ENCODE results near the gene AMPD3. TPM values are rescaled to one million over a fixed set of nuclear protein-coding genes. Genes with fewer than 3 reads are reported as not detected.

Gene AMPD3
- total and polyA plus RNA-seq, 2 of the 13 experiments (the other 11 are each of a cell fraction or from before 2014, with no cell fraction given): 0.33 to 2.3 TPM

DNA sequence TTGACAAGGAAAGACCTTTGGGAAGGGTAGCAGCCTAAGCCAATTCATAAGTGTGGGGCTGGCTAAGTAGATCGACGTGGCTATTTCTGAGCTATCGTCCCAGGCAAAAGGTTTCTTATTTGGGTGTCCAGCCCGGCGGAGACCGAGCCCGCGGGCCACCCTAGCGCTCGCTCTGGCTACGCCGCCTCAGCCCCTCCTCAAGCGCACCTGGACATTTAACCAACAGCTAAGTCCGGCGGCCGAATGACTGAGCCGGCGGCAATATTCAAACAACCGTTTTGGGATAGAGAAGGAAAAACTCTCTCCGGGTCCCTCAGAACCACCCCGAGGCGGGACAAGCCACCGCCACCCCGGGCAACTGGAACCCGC lies 85.5 kb downstream of the AMPD3 start (continued):
- TF ChIP-seq, protein P1, sequence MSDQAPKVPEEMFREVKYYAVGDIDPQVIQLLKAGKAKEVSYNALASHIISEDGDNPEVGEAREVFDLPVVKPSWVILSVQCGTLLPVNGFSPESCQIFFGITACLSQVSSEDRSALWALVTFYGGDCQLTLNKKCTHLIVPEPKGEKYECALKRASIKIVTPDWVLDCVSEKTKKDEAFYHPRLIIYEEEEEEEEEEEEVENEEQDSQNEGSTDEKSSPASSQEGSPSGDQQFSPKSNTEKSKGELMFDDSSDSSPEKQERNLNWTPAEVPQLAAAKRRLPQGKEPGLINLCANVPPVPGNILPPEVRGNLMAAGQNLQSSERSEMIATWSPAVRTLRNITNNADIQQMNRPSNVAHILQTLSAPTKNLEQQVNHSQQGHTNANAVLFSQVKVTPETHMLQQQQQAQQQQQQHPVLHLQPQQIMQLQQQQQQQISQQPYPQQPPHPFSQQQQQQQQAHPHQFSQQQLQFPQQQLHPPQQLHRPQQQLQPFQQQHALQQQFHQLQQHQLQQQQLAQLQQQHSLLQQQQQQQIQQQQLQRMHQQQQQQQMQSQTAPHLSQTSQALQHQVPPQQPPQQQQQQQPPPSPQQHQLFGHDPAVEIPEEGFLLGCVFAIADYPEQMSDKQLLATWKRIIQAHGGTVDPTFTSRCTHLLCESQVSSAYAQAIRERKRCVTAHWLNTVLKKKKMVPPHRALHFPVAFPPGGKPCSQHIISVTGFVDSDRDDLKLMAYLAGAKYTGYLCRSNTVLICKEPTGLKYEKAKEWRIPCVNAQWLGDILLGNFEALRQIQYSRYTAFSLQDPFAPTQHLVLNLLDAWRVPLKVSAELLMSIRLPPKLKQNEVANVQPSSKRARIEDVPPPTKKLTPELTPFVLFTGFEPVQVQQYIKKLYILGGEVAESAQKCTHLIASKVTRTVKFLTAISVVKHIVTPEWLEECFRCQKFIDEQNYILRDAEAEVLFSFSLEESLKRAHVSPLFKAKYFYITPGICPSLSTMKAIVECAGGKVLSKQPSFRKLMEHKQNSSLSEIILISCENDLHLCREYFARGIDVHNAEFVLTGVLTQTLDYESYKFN (CRISPR knock-in tag; conservative IDR thresholded peaks at IDR 0.05): no peak
- TF ChIP-seq NKX3-1 (CRISPR knock-in tag; IDR thresholded peaks at IDR 0.05) (no peak), ZNF33B (CRISPR knock-in tag; IDR thresholded peaks at IDR 0.05) (no peak), CEBPZ (IDR thresholded peaks at IDR 0.05; ENCODE audit: low read length) (no peak), ZNF709 (CRISPR knock-in tag; IDR thresholded peaks at IDR 0.05) (no peak), ZNF790 (CRISPR knock-in tag; IDR thresholded peaks at IDR 0.05; ENCODE audit: borderline replicate concordance) (no peak), RELA (CRISPR knock-in tag; IDR thresholded peaks at IDR 0.05) (no peak), CREB3 (CRISPR knock-in tag; IDR thresholded peaks at IDR 0.05) (peak; percentile 44; the same call in 1 of the 2 replicates), PTBP1 (IDR thresholded peaks at IDR 0.05; ENCODE audit: low read depth, low read length, poor library complexity, severe bottlenecking) (no peak), ZFX (CRISPR knock-in tag; IDR thresholded peaks at IDR 0.05; ENCODE audit: low read depth) (no peak), ZNF747 (CRISPR knock-in tag; IDR thresholded peaks at IDR 0.05; ENCODE audit: borderline replicate concordance) (no peak), ZNF691 (CRISPR knock-in tag; IDR thresholded peaks at IDR 0.05; ENCODE audit: borderline replicate concordance, low read depth) (0 out of 2 replicates have a peak, but pooled peaks have one; percentile 3), ZNF484 (CRISPR knock-in tag; IDR thresholded peaks at IDR 0.05; ENCODE audit: borderline replicate concordance, low read depth) (no peak), TBP (CRISPR knock-in tag; IDR thresholded peaks at IDR 0.05) (no peak), IKZF1 (IDR thresholded peaks at IDR 0.05) (no peak), ZNF607 (CRISPR knock-in tag; IDR thresholded peaks at IDR 0.05; ENCODE audit: borderline replicate concordance) (0 out of 2 replicates have a peak, but pooled peaks have one; percentile 13), FOXK1 (CRISPR knock-in tag; IDR thresholded peaks at IDR 0.05; ENCODE audit: borderline replicate concordance, low read depth) (no peak), ZNF510 (CRISPR knock-in tag; IDR thresholded peaks at IDR 0.05; ENCODE audit: low read depth) (no peak), GLI4 (CRISPR knock-in tag; IDR thresholded peaks at IDR 0.05; ENCODE audit: borderline replicate concordance) (no peak), RNF2 (conservative IDR thresholded peaks at IDR 0.05; ENCODE audit: low read depth) (no peak), JUNB (CRISPR knock-in tag; IDR thresholded peaks at IDR 0.05; ENCODE audit: borderline replicate concordance) (no peak)

Data from HepG2 (cell line).